ENCODE data around the gene KCNN4.

DNA sequence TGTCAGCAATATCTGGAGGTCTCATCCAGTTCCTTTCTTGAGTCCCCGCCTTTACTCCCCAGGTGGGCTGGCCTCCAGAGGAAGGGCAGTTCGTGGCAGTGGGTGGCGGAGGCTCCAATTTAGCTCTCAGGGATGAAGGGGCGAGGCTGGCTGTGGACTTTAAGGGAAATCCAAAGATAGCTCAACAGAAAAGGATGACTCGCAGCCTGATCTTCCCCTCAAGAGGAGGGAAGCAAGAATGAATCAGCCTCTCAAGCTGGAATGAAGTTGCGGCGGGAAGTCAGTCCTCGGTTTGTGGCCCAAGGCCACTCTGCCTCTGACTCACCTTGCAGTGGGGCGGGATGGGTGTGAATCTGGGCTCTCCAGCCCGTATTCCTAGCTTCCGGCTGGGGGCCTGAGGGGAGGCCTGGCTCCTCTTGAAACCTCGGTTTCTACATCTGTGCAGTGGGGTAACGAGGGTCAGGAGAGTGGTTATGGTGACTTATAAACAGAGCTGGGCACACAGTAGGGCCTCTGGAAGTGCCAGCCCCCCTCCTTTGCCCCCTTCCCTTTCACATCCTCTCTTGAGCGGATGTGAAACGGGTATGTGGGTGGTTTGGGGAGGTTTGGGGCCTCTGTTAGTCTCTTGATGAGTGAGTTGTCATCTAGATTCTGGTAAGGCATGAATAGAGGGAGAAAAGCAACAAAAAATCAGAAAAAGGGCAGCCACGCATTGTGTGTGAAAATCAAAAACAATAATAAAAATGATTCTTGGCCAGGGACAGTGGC lies 15.5 kb downstream of the KCNN4 start:
- TF ChIP-seq SREBF2 (IDR thresholded peaks at IDR 0.05; ENCODE audit: low read length) (no peak), WRNIP1 (IDR thresholded peaks at IDR 0.05; ENCODE audit: borderline replicate concordance, low read depth, low read length) (peak; percentile 100)
- TF ChIP-seq, protein P1, sequence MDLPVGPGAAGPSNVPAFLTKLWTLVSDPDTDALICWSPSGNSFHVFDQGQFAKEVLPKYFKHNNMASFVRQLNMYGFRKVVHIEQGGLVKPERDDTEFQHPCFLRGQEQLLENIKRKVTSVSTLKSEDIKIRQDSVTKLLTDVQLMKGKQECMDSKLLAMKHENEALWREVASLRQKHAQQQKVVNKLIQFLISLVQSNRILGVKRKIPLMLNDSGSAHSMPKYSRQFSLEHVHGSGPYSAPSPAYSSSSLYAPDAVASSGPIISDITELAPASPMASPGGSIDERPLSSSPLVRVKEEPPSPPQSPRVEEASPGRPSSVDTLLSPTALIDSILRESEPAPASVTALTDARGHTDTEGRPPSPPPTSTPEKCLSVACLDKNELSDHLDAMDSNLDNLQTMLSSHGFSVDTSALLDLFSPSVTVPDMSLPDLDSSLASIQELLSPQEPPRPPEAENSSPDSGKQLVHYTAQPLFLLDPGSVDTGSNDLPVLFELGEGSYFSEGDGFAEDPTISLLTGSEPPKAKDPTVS (IDR thresholded peaks at IDR 0.05; ENCODE audit: low read depth, low read length) = no peak
- TF ChIP-seq, protein P2, sequence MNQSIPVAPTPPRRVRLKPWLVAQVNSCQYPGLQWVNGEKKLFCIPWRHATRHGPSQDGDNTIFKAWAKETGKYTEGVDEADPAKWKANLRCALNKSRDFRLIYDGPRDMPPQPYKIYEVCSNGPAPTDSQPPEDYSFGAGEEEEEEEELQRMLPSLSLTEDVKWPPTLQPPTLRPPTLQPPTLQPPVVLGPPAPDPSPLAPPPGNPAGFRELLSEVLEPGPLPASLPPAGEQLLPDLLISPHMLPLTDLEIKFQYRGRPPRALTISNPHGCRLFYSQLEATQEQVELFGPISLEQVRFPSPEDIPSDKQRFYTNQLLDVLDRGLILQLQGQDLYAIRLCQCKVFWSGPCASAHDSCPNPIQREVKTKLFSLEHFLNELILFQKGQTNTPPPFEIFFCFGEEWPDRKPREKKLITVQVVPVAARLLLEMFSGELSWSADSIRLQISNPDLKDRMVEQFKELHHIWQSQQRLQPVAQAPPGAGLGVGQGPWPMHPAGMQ (IDR thresholded peaks at IDR 0.05; ENCODE audit: borderline replicate concordance) = peak; percentile 38; the same call in 1 of the 2 replicates
